ENCODE measurements around the gene IRAK1. TPM values are rescaled to one million over a fixed set of nuclear protein-coding genes. Genes with fewer than 3 reads are reported as not detected.

IRAK1 gene
- total RNA-seq, 2 donors from 2014 or later: 113 to 122 TPM

- no peak for TF ChIP-seq POLR2AphosphoS5 (IDR thresholded peaks at IDR 0.05)
- TF ChIP-seq POLR2A (IDR thresholded peaks at IDR 0.05): no peak
- no peak for TF ChIP-seq CTCF (IDR thresholded peaks at IDR 0.05)
- no peak for DNase-seq (ENCODE audit: low spot score)
- no peaks in the 10 kb centered on the region for H3K4me1 ChIP-seq (replicated peaks)
- WGBS: 93% methylated on average over 10 of the region's 29 CpGs
- no peak overlapping the region for H3K27ac ChIP-seq
- no peaks in the 10 kb centered on the region for H3K9me3 ChIP-seq
- intact Hi-C loops (cut with DNase I): no loop called here
- no peaks in the 10 kb centered on the region for H3K27me3 ChIP-seq (replicated peaks; ENCODE audit: insufficient read depth)
- no peak overlapping the region for H3K4me3 ChIP-seq
- no peaks in the 10 kb centered on the region for H3K36me3 ChIP-seq
These were observed 11.1 kb upstream of the IRAK1 start for GRCh38 chrX:154030715-154031305.

GRCh38 chrX:154030266-154030665 is 10.6 kb upstream of the IRAK1 start:
- no peaks in the 10 kb centered on the region for H3K36me3 ChIP-seq
- TF ChIP-seq CTCF (IDR thresholded peaks at IDR 0.05) (no peak), POLR2A (IDR thresholded peaks at IDR 0.05) (no peak), POLR2AphosphoS5 (IDR thresholded peaks at IDR 0.05) (no peak)
- intact Hi-C loops (cut with DNase I): no loop called here
- WGBS: 75% methylated on average over 6 of the region's 20 CpGs
- no peaks in the 10 kb centered on the region for H3K9me3 ChIP-seq
- H3K4me1 ChIP-seq (replicated peaks): no peaks in the 10 kb centered on the region
- H3K27me3 ChIP-seq (replicated peaks; ENCODE audit: insufficient read depth): no peaks in the 10 kb centered on the region
- H3K27ac ChIP-seq: no peak overlapping the region
- H3K4me3 ChIP-seq: no peak overlapping the region
- DNase-seq (ENCODE audit: low spot score): no peak

- H3K27ac ChIP-seq: no peak overlapping the region
- H3K36me3 ChIP-seq: no peaks in the 10 kb centered on the region
- intact Hi-C loops (cut with DNase I): no loop called here
- no peaks in the 10 kb centered on the region for H3K9me3 ChIP-seq
- H3K4me3 ChIP-seq: no peak overlapping the region
- DNase-seq (ENCODE audit: low spot score): no peak
- no CpG with 5 or more reads among the region's 8 CpGs for WGBS
- no peaks in the 10 kb centered on the region for H3K4me1 ChIP-seq (replicated peaks)
- TF ChIP-seq POLR2AphosphoS5 (IDR thresholded peaks at IDR 0.05) (no peak), CTCF (IDR thresholded peaks at IDR 0.05) (no peak), POLR2A (IDR thresholded peaks at IDR 0.05) (no peak)
- H3K27me3 ChIP-seq (replicated peaks; ENCODE audit: insufficient read depth): no peaks in the 10 kb centered on the region
These were observed 9.7 kb upstream of the IRAK1 start for GRCh38 chrX:154029439-154029838.

GRCh38 chrX:154028502-154029184 is 8.9 kb upstream of the IRAK1 start:
- Histone ChIP-seq H3K27ac (no peak overlapping the region), H3K36me3 (no peaks in the 10 kb centered on the region), H3K9me3 (no peaks in the 10 kb centered on the region), H3K4me1 (replicated peaks) (no peaks in the 10 kb centered on the region), H3K27me3 (replicated peaks; ENCODE audit: insufficient read depth) (no peaks in the 10 kb centered on the region), H3K4me3 (no peak overlapping the region)
- no peak for DNase-seq (ENCODE audit: low spot score)
- intact Hi-C loops (cut with DNase I): no loop called here
- TF ChIP-seq POLR2A (IDR thresholded peaks at IDR 0.05) (no peak), POLR2AphosphoS5 (IDR thresholded peaks at IDR 0.05) (no peak), CTCF (IDR thresholded peaks at IDR 0.05) (no peak)
- 77% methylated on average over 12 of the region's 13 CpGs for WGBS

DNA sequence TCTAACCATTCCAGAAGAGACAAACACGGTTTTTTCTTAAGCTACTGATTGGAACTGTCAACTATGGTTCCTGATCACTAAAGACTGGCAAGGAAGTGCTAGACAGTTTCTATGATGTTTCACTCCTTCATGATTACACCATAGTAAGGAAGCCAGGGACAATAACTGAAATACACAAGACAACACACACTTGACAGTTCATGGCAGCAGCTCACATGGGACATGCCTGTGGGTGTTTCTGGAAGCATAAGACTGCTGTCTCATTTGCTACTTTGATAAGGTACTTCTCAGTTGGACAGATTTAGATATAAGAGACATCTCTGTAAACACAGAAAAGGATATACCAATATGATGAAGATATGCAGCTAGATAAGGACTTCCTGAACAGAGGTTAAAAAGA is 8.3 kb upstream of the IRAK1 start:
- H3K4me3 ChIP-seq: no peak overlapping the region
- no peaks in the 10 kb centered on the region for H3K27me3 ChIP-seq (replicated peaks; ENCODE audit: insufficient read depth)
- TF ChIP-seq CTCF (IDR thresholded peaks at IDR 0.05) (no peak), POLR2AphosphoS5 (IDR thresholded peaks at IDR 0.05) (no peak), POLR2A (IDR thresholded peaks at IDR 0.05) (no peak)
- H3K27ac ChIP-seq: no peak overlapping the region
- DNase-seq (ENCODE audit: low spot score): no peak
- WGBS: 23% methylated on average over 1 of the region's 1 CpG
- intact Hi-C loops (cut with DNase I): no loop called here
- no peaks in the 10 kb centered on the region for H3K9me3 ChIP-seq
- no peaks in the 10 kb centered on the region for H3K36me3 ChIP-seq
- H3K4me1 ChIP-seq (replicated peaks): no peaks in the 10 kb centered on the region
